ENCODE results near the gene POPDC2. TPM values are rescaled to one million over a fixed set of nuclear protein-coding genes. Genes with fewer than 3 reads are reported as not detected.

Gene POPDC2
- polyA plus RNA-seq, 4 donors = 2.6 to 4.7 (median 3.6) TPM

DNA sequence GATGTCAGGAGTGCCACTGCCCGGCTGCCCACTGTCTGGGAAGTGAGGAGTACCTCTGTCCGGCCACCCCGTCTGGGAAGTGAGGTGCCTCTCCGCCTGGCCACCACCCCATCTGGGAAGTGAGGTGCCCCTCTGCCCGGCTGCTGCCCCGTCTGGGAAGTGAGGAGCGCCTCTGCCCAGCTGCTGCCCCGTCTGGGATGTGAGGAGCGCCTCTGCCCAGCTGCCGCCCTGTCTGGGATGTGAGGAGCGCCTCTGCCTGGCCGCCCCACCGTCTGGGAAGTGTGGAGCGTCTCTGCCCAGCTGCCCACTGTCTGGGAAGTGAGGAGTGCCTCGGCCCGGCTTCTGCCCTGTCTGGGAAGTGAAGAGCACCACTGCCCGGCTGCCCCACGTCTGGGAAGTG lies 13.5 kb upstream of the POPDC2 start:
- no peak for DNase-seq (ENCODE audit: low read depth in 4 of 4, low spot score in 3 of 4)

DNA sequence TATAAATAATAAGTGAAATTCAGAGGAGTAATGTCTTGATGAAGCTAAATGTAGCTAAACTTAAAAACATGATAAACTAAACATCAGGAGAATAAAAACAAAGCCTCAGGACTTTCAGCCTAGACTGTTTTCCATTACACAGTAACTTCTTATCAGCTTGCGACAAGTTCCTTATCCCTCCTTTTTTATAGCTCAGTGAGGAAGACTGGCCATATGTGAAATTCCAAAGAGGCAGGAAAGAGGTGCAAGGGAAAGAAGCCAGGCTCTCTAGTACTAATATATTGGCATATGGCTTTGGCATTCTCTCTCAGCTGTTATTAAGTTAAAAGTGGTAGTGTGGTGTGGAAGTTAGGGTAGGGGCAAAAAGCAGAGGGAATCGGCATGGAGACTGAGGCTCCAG lies 12.4 kb upstream of the POPDC2 start:
- DNase-seq (ENCODE audit: low read depth in 4 of 4, low spot score in 3 of 4) = no peak

GRCh38 chr3:119669906-119670570 lies 9.6 kb upstream of the POPDC2 start:
- DNase-seq (ENCODE audit: low read depth in 4 of 4, low spot score in 3 of 4) = no peak

DNA sequence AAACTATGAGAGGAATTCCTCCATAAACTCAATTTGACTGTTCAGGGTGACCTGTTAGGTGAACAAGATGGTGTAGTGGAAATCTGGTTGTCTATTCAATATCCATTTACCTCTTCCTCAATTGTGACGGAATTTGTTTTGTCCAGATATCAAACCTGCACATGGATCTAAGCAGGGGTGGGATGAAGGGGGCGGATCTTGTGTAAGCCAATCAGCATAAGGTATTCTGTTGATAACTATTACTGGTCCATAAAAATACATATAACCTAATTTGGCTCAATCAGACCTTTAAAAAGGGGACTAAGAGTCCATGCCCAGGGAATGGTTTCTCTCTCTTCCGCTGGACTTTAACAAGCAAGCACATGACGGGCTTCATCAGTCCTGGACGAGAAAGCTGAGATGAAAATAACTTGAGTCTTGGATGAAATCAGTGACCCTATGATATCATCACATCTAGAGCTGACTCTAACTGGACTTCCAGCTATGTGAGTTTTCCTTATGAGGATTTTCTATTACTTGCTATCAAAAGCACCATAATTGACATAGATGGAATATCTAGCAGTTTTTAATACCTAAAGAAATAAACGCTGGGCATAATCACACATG lies 5.7 kb upstream of the POPDC2 start:
- DNase-seq (ENCODE audit: low read depth in 4 of 4, low spot score in 3 of 4) = no peak

DNA sequence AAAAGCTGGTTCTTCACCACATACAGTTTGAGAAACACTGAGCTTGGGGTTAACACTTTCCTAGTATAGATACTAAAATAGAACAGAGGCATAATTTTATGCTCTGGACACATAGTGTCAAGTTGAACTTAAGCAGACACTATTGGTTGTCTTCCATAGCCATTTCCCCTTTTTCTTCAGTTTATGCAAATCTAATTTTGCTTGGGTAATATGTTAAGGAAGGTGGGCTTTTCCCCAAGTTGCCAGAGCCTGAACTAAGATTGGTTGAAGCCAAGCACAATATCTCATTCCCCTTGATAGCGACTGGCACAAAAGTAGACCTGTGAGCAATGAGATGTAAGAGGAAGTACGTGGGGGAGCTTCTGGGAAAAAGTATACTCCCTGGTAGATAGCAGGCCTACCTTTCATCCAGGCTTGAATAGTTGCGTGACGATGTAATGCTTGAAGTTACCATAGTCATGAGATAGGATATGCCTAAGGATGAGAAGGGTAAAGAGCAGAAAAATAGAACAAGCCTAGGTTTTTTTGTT lies 4.5 kb upstream of the POPDC2 start:
- DNase-seq (ENCODE audit: low read depth in 4 of 4, low spot score in 3 of 4) = no peak

- no peak for DNase-seq (ENCODE audit: low read depth in 4 of 4, low spot score in 3 of 4)
These were observed 4.0 kb upstream of the POPDC2 start for GRCh38 chr3:119664370-119664769.

GRCh38 chr3:119663885-119664284 lies 3.5 kb upstream of the POPDC2 start:
- no peak for DNase-seq (ENCODE audit: low read depth in 4 of 4, low spot score in 3 of 4)

DNA sequence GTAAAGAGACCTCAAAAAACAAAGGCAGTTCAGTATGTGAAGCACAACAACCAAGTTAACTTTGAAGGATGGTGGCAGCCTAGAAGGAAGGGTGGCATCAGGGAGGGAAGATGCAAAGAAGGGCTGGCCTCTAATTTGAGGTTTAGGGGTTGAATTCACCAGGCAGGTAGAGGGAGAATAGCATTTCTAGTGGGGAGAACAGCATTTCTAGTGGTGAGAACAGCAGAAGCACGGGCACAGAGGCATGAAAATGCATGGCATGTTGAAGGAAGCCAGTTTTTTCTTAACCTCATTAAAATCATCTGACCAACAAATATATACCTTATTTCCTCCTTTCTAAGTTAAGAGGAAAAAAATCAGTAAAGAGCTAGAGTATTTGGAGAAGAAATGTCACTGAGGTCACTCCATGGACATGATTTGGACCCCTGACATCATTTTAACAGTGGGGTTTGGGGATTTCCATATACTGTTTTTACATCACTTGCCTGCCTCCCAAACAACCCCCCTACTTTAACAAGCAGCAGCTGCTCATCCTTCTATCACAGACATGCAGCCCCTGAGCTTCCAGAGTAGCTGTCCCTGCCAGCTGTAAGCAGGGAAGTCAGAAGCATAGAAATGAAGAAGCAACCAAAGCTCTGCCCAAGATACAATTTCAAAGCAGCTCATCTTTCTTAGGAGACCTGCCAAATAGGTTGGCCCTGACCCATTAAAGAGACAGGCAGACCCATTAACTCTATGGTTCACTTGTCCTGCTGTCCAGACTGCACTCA lies 2.4 kb upstream of the POPDC2 start:
- DNase-seq (ENCODE audit: low read depth in 4 of 4, low spot score in 3 of 4) = no peak

DNA sequence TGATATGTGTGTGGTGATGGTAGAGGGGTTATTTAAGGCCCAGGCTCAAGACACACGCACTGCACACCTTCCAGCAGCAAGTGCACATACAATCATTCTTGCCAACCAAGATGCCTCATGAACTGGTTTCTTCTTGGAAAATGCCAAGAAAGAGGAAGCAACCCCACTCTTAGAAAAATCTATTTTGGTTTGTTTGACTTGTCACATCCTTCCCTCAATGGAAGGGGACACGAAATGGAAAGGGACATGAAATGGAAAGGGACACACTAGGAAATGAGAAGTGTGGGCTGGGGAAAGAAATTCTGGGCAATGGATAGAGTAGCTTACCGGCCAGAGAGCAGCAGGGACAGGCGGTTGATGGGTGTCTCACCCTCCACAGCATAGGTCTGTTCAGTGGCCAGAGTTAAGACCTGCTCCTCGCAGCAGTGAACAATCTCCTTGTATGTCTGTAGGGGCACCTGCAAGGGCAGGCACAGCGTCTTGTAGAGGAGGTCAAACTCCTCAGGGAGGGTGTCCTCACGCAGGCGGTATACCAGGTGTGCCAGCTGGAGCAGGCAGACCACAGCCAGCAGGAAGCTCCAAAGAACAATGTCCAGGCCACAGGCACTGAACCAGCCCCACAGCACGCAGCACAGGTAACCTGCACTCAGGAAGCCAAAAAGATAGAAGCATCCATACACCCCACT lies 640 bp downstream of the POPDC2 start:
- no peak for DNase-seq (ENCODE audit: low read depth in 4 of 4, low spot score in 3 of 4)

- no peak for DNase-seq (ENCODE audit: low read depth in 4 of 4, low spot score in 3 of 4)
These were observed 1.4 kb downstream of the POPDC2 start for GRCh38 chr3:119658994-119659393.

GRCh38 chr3:119657887-119658702 lies 2.3 kb downstream of the POPDC2 start:
- no peak for DNase-seq (ENCODE audit: low read depth in 4 of 4, low spot score in 3 of 4)

DNA sequence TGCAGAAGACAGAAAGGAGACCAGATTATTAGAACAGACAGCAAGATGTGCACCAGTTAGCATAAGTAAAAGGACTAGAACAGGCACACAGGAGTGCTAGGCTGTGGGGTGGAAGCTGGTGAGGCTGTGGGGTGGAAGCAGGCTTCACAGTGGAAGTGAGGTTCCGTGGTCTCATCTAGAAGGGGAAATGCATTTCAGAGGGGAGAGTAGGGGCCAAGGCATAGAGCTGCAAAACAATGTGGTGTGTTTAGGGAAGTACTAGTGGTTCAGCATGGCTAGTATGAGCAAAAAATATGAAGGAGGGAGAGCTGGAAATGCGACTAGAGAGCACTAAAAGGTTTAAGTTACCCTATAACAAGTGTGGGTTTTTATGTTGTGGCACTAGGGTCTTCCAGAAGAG lies 6.5 kb downstream of the POPDC2 start:
- no peak for DNase-seq (ENCODE audit: low read depth in 4 of 4, low spot score in 3 of 4)

DNA sequence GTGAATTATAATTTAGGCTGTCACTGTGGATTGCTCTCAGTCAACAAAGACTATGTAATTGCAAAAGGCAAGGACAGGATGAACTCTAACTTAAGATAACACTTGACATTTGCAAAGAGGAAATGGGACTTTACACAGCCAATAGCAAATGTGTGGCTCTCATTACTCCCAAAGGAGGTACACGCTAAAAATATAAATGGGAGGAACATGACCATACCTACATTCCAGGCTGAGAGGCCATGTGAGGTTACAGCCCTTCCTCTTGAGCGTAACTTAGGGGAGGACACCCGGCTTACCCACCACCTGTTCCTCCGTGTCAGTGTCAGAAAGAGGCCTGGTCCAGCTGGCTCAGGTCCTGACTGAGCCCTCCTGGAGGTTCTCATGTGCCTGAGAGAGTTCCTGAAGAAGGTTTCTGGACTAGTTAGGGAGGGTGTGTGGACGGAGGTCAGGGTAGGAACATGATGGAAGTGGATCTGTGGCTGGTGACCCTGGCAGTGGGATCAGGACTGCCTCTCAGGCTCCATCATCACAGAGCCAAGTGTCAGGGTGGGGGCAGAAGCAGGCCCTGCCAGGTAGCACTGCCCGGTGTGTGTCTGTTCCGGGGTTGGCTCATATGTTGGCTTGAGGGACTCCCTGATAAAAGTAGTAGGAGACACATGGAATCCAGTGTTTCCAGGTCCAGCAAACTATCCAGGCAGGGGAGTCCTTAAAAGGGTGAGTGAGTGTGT lies 7.9 kb downstream of the POPDC2 start:
- DNase-seq (ENCODE audit: low read depth in 4 of 4, low spot score in 3 of 4) = no peak

DNA sequence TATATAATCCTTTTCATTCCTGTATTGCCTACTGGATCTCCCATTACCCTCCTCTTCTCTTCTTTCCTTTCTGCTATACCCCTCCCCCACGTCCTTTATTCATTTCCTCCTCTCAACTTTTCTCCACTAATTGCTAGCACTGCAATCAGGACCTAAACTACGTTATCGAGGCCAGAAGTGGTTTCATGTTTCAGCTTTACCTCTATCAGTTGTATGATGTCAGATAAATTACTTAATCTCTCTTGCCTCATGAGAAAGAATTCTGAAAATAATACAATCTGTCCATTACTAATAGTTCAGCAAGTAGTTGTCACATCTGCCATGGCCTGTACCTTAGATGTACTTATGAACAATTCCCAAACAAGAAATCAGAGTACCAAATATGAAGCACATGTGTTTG lies 10.6 kb downstream of the POPDC2 start:
- no peak for DNase-seq (ENCODE audit: low read depth in 4 of 4, low spot score in 3 of 4)

GRCh38 chr3:119647843-119648575 lies 12.4 kb downstream of the POPDC2 start:
- DNase-seq (ENCODE audit: low read depth in 4 of 4, low spot score in 3 of 4) = no peak

GRCh38 chr3:119647171-119647570 lies 13.2 kb downstream of the POPDC2 start:
- DNase-seq (ENCODE audit: low read depth in 4 of 4, low spot score in 3 of 4) = peak in 2 of 4 donors; percentile 28 to 39

DNA sequence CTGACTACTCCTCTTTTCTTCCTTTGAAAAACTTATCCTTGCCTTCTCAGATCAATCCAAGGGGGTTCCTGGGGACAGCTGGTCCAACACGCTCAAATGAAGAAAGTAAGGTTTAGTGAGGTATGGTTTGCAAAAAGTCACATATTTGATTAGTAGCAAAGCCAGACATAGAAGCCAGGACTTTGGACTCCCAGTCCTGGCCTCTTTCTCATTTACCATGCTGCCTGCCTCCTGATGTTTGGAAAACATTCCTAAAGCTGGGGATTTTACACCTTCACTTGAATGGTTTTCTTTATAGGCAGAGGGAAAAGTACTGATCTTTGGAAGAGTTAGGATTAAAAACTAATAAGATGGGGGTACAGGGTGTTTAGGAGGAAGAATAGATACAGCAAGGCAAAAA lies 14.6 kb downstream of the POPDC2 start:
- no peak for DNase-seq (ENCODE audit: low read depth in 4 of 4, low spot score in 3 of 4)

DNA sequence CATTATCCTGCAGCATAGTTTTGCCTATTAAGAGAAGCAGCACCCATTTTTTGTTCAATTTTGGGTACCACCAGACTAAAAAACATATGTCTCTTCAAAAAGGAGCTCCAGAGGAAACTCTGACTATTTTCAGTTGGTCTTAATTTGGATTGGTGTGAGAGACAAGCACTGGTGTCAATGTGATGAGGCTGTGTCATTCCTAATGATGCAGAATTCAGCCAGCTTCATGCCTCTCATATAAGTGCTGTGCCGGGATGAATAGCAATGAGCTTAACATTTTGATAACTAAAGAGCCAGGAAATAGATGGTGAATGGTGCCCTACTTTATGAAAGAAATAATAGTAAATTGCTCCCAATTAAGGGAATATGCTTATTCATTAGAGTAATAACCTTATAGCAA lies 15.9 kb downstream of the POPDC2 start:
- no peak for DNase-seq (ENCODE audit: low read depth in 4 of 4, low spot score in 3 of 4)

DNA sequence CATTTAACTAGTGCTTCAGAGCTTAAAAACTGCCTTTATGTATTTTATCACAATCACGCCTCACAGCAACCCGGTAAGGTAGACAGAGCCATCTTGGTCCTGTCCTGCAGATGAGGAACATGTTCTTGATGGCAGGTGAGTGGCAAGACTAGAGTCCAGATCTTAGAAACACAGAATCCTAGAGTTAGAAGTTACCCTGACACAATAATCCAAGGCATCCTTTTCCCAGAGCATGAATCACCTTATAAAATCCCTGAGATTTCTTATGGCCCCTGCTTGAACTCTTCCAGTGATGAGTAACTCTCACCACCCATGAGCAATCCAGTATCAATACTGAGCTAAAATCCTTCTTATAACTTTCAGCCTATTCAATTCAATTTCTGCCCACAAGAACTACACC lies 16.9 kb downstream of the POPDC2 start:
- no peak for DNase-seq (ENCODE audit: low read depth in 4 of 4, low spot score in 3 of 4)
